ENCODE results near the gene CLDN15. TPM values are rescaled to one million over a fixed set of nuclear protein-coding genes. Genes with fewer than 3 reads are reported as not detected.

Gene CLDN15
- total and polyA plus RNA-seq, 2 donors (not counting 1 experiment from before 2014, with no cell fraction given): 1.6 to 3.1 TPM

DNA sequence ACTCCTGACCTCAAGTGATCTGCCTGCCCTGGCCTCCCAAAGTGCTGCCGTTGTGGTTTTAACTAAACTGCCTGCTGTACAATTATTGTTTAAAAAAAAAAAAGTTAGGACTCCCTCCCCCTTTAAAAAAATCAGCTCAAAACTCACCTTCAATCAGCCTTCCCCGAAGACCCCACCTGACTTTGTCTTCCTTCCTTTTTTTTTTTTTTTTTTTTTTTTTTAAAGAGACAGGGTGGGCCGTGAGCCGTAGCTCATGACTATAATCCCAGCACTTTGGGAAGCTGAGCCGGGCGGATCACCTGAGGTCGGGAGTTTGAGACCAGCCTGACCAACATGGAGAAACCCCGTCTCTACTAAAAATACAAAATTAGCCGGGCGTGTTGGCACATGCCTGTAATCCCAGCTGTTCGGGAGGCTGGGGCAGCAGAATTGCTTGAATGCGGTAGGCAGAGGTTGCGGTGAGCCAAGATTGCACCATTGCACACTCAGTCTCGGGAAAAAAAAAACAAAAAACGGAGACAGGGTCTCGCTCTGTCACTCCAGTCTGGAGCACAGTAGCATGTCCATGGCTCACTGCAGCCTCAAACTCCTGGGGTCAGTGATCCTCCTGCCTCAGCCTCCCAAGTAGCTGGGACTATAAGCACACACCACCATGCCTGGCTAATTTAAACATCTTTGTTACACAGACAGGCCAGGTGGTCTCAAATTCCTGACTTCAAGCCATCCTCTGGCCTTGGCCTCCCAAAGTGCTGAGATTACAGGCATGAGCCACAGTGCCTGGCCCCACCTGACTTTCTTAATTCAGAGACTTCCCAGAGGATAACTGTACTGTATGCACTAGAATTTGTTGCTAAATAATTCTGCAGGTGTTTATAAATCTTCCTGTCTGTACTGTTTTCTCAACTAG, 4.1 kb upstream of the CLDN15 start:
- H3K4me3 ChIP-seq (replicated peaks in 1 of 4; ENCODE audit: control extremely low read depth in 1 of 4, insufficient read depth in 1 of 4, low read depth in 3 of 4, low read length in 4 of 4): no peak overlapping the region
- peaks cover 19% of the 10 kb centered on the region for H3K79me2 ChIP-seq (ENCODE audit: control insufficient read depth, insufficient read depth, low read length)
- H3K27me3 ChIP-seq (ENCODE audit: control insufficient read depth, insufficient read depth, low read length): no peaks in the 10 kb centered on the region
- peaks cover 14% of the 10 kb centered on the region for H3K36me3 ChIP-seq (ENCODE audit: control insufficient read depth, insufficient read depth, low read length)
- no peak for DNase-seq (ENCODE audit: low read depth in 2 of 2)
- no peak for TF ChIP-seq CTCF (conservative IDR thresholded peaks at IDR 0.05 in 1 of 2, IDR thresholded peaks at IDR 0.05 in 1 of 2; ENCODE audit: low read depth in 1 of 2, low read length in 2 of 2)
- TF ChIP-seq EZH2 (IDR thresholded peaks at IDR 0.05; ENCODE audit: low read length, missing control alignments): no peak
- H2AFZ ChIP-seq (ENCODE audit: low read length): no peak overlapping the region
- H3K4me1 ChIP-seq (ENCODE audit: control insufficient read depth, extremely low read depth, insufficient read depth, low read length): peaks cover 14% of the 10 kb centered on the region
- no peaks in the 10 kb centered on the region for H3K9me3 ChIP-seq (ENCODE audit: control insufficient read depth, insufficient read depth, low read depth, low read length)
- H4K20me1 ChIP-seq (ENCODE audit: control insufficient read depth, extremely low read depth, insufficient read depth, low read length): no peaks in the 10 kb centered on the region
- H3K4me2 ChIP-seq (ENCODE audit: extremely low read depth, insufficient read depth, low read length): no peak overlapping the region
- H3K9ac ChIP-seq (ENCODE audit: insufficient read depth, low read length): no peak overlapping the region
- no peak overlapping the region for H3K27ac ChIP-seq (ENCODE audit: insufficient read depth, low read length)

- H4K20me1 ChIP-seq (ENCODE audit: control insufficient read depth, extremely low read depth, insufficient read depth, low read length): no peaks in the 10 kb centered on the region
- no peak overlapping the region for H3K4me2 ChIP-seq (ENCODE audit: extremely low read depth, insufficient read depth, low read length)
- H3K4me3 ChIP-seq (replicated peaks in 1 of 4; ENCODE audit: control extremely low read depth in 1 of 4, insufficient read depth in 1 of 4, low read depth in 3 of 4, low read length in 4 of 4): no peak overlapping the region
- no peak overlapping the region for H2AFZ ChIP-seq (ENCODE audit: low read length)
- no peaks in the 10 kb centered on the region for H3K9me3 ChIP-seq (ENCODE audit: control insufficient read depth, insufficient read depth, low read depth, low read length)
- H3K79me2 ChIP-seq (ENCODE audit: control insufficient read depth, insufficient read depth, low read length): peaks cover 19% of the 10 kb centered on the region
- DNase-seq (ENCODE audit: low read depth in 2 of 2): no peak
- no peak for TF ChIP-seq CTCF (conservative IDR thresholded peaks at IDR 0.05 in 1 of 2, IDR thresholded peaks at IDR 0.05 in 1 of 2; ENCODE audit: low read depth in 1 of 2, low read length in 2 of 2)
- no peak for TF ChIP-seq EZH2 (IDR thresholded peaks at IDR 0.05; ENCODE audit: low read length, missing control alignments)
- no peak overlapping the region for H3K27ac ChIP-seq (ENCODE audit: insufficient read depth, low read length)
- H3K27me3 ChIP-seq (ENCODE audit: control insufficient read depth, insufficient read depth, low read length): no peaks in the 10 kb centered on the region
- H3K4me1 ChIP-seq (ENCODE audit: control insufficient read depth, extremely low read depth, insufficient read depth, low read length): peaks cover 14% of the 10 kb centered on the region
- peaks cover 14% of the 10 kb centered on the region for H3K36me3 ChIP-seq (ENCODE audit: control insufficient read depth, insufficient read depth, low read length)
- no peak overlapping the region for H3K9ac ChIP-seq (ENCODE audit: insufficient read depth, low read length)
Measured at GRCh38 chr7:101241015-101241363, 3.4 kb upstream of the CLDN15 start.

DNA sequence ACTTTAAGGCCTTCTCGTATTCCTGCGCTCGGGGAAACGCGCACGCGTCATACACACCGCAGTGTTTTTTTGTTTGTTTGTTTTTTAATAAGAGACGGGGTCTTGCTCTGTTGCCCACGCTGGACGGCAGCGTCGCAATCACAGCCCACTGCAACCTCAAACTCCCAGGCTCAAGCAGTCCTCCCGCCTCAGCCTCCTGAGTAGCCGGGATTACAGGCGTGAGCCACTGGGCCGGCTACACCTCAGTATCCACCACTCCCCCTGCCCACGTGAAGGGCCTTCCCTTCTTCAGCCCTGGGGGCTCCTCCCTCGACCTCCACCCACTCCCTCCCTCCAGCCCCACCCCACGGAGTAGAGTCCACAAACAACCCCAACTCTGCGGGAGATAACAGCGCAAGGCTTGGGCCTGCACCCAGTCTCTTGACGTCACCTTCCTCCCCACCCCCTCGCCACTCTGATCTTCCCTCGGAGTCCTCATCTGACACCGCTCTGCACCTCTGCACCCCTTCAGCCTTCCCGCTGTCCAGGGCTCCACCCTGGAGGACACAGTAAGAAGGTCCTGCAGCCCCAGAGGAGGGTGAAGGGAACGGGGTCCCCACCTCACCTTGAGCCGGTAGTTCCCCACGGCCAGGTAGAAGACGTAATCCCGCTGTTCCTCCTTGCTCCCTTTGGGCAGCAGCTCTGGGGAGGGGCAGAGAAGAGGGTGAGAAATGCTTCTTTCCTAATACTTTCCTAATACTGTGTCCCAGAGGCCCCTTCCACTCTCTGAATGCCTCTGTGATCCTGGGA, 2.8 kb upstream of the CLDN15 start:
- DNase-seq (ENCODE audit: low read depth in 2 of 2): no peak
- peaks cover 14% of the 10 kb centered on the region for H3K36me3 ChIP-seq (ENCODE audit: control insufficient read depth, insufficient read depth, low read length)

More for the DNA sequence above, 2.8 kb upstream of the CLDN15 start:
- Histone ChIP-seq H3K27me3 (ENCODE audit: control insufficient read depth, insufficient read depth, low read length) (no peaks in the 10 kb centered on the region), H2AFZ (ENCODE audit: low read length) (no peak overlapping the region), H3K9ac (ENCODE audit: insufficient read depth, low read length) (no peak overlapping the region), H3K79me2 (ENCODE audit: control insufficient read depth, insufficient read depth, low read length) (peaks cover 16% of the 10 kb centered on the region), H3K27ac (ENCODE audit: insufficient read depth, low read length) (no peak overlapping the region), H3K4me2 (ENCODE audit: extremely low read depth, insufficient read depth, low read length) (no peak overlapping the region), H3K4me3 (replicated peaks in 1 of 4; ENCODE audit: control extremely low read depth in 1 of 4, insufficient read depth in 1 of 4, low read depth in 3 of 4, low read length in 4 of 4) (no peak overlapping the region), H3K4me1 (ENCODE audit: control insufficient read depth, extremely low read depth, insufficient read depth, low read length) (peaks cover 14% of the 10 kb centered on the region), H3K9me3 (ENCODE audit: control insufficient read depth, insufficient read depth, low read depth, low read length) (no peaks in the 10 kb centered on the region), H4K20me1 (ENCODE audit: control insufficient read depth, extremely low read depth, insufficient read depth, low read length) (no peaks in the 10 kb centered on the region)
- TF ChIP-seq CTCF (conservative IDR thresholded peaks at IDR 0.05 in 1 of 2, IDR thresholded peaks at IDR 0.05 in 1 of 2; ENCODE audit: low read depth in 1 of 2, low read length in 2 of 2) (no peak), EZH2 (IDR thresholded peaks at IDR 0.05; ENCODE audit: low read length, missing control alignments) (no peak)

All from fibroblast of lung (primary cell).